Mesothelial cell of epicardium (in vitro differentiated cells): ENCODE measurements around the gene ARHGDIA. TPM values are rescaled to one million over a fixed set of nuclear protein-coding genes. Genes with fewer than 3 reads are reported as not detected.
A peak's percentile ranks its signal among the peaks of the same experiment; 100 is the strongest.

Source experiments
- DNase-seq, 2 experiments: peaks; one replicate each; pipeline ENCODE4 v3.0.0; 2021; ENCODE audit warnings: low spot score in 2 of 2; ENCODE audit not compliant: unreplicated experiment in 2 of 2
- H3K27ac Mint-ChIP-seq: 2 replicates; pipeline ENCODE4 v1.8.0; 2021; ENCODE audit warnings: mixed read lengths
- H3K27me3 Mint-ChIP-seq: 2 replicates; pipeline ENCODE4 v1.8.0; 2021; ENCODE audit warnings: low read depth, mixed read lengths
- H3K36me3 Mint-ChIP-seq: 2 replicates; pipeline ENCODE4 v1.8.0; 2021; ENCODE audit warnings: mixed read lengths
- H3K4me1 Mint-ChIP-seq: 2 replicates; pipeline ENCODE4 v1.8.0; 2021; ENCODE audit warnings: mixed read lengths
- H3K4me3 Mint-ChIP-seq: 2 replicates; pipeline ENCODE4 v1.8.0; 2021; ENCODE audit warnings: mild to moderate bottlenecking, moderate library complexity, mixed read lengths
- H3K9me3 Mint-ChIP-seq: 2 replicates; pipeline ENCODE4 v1.8.0; 2021; ENCODE audit warnings: mixed read lengths
- CTCF ChIP-seq: fragments of 200-600 bp; sonication (generic); IDR thresholded peaks from one replicate; pipeline ENCODE4 v1.5.0; 2021; ENCODE audit warnings: antibody characterized with exemption; ENCODE audit not compliant: unreplicated experiment
- total RNA-seq: library from RNA; stranded (reverse); gene quantifications from 3 replicates; pipeline ENCODE4 v1.2.1, GENCODE V29; 2021

Gene ARHGDIA
- total RNA-seq, 1 donor from 2014 or later, result 258 TPM

- no peak for TF ChIP-seq CTCF
- no peaks in the 10 kb centered on the region for H3K9me3 Mint-ChIP-seq
- no peak for DNase-seq
- H3K4me1 Mint-ChIP-seq, result peaks cover 11% of the 10 kb centered on the region
- no peak overlapping the region for H3K27ac Mint-ChIP-seq
- peaks cover 11% of the 10 kb centered on the region for H3K36me3 Mint-ChIP-seq
- H3K27me3 Mint-ChIP-seq, result no peaks in the 10 kb centered on the region
- no peak overlapping the region for H3K4me3 Mint-ChIP-seq
These were observed 44.2 kb upstream of the ARHGDIA start for GRCh38 chr17:81915331-81915730.

GRCh38 chr17:81914103-81914850 lies 43.1 kb upstream of the ARHGDIA start:
- H3K9me3 Mint-ChIP-seq, result no peaks in the 10 kb centered on the region
- no peak overlapping the region for H3K4me3 Mint-ChIP-seq
- TF ChIP-seq CTCF, result no peak
- H3K27me3 Mint-ChIP-seq, result no peaks in the 10 kb centered on the region
- no peak for DNase-seq
- peaks cover 11% of the 10 kb centered on the region for H3K4me1 Mint-ChIP-seq
- H3K27ac Mint-ChIP-seq, result no peak overlapping the region
- peaks cover 11% of the 10 kb centered on the region for H3K36me3 Mint-ChIP-seq

DNA sequence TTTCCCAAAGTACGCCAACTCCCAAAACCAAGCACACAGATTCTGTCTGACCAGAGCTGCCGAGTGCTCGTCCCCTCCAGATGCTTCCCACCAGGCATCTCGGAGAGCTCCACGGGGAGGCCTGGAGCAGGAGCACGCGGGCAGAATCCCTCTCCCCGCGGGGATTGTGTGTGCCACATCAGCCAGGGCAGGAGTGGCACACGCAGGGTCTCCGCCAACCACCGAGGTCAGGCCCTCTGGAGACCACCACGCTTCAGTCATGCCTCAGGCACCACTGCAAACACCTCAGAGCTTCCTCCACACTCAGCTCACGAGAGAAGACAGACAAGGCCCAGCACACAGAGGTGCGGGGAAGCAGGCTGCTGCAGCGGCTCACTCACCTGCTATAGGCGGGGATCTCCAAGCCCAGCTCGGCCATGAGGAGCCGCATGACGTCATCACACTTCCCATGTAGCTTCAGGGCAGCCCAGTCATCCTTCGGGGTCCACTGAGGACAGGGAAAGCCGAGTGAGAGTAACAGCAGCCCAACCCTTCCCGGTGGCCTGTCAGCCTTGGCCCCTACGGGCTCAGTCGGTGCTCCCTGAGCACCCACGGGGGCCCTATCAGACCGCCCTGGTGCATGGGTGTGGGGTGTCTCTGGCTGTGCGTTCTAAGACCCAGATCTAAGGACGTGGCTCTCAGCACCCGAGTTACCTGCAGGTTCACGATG lies 42.4 kb upstream of the ARHGDIA start:
- Mint-ChIP-seq H3K4me3 (no peak overlapping the region), H3K36me3 (peaks cover 11% of the 10 kb centered on the region)

GRCh38 chr17:81912441-81913309 lies 41.5 kb upstream of the ARHGDIA start:
- H3K4me3 Mint-ChIP-seq, result no peak overlapping the region
- DNase-seq, result no peak
- peaks cover 11% of the 10 kb centered on the region for H3K36me3 Mint-ChIP-seq
- H3K9me3 Mint-ChIP-seq, result no peaks in the 10 kb centered on the region
- H3K4me1 Mint-ChIP-seq, result peaks cover 11% of the 10 kb centered on the region
- H3K27ac Mint-ChIP-seq, result no peak overlapping the region
- no peak for TF ChIP-seq CTCF
- no peaks in the 10 kb centered on the region for H3K27me3 Mint-ChIP-seq

More for the DNA sequence above, 42.4 kb upstream of the ARHGDIA start:
- Mint-ChIP-seq H3K9me3 (no peaks in the 10 kb centered on the region), H3K27ac (no peak overlapping the region), H3K4me1 (peaks cover 11% of the 10 kb centered on the region), H3K27me3 (no peaks in the 10 kb centered on the region)
- DNase-seq, result no peak
- no peak for TF ChIP-seq CTCF

- Mint-ChIP-seq H3K4me1 (peaks cover 6% of the 10 kb centered on the region), H3K27ac (no peak overlapping the region), H3K27me3 (no peaks in the 10 kb centered on the region), H3K9me3 (no peaks in the 10 kb centered on the region), H3K4me3 (peak overlapping the region; percentile 56), H3K36me3 (peaks cover 11% of the 10 kb centered on the region)
- TF ChIP-seq CTCF, result no peak
- DNase-seq, result no peak
These were observed 40.8 kb upstream of the ARHGDIA start for GRCh38 chr17:81911969-81912368.
